HAP-1 (cell line): ENCODE results near the gene B4GALNT2.

ENCODE experiments used
- DNase-seq, 2 experiments: peaks; one replicate each; pipeline ENCODE4 v3.0.0-alpha.2; 2016 to 2020; ENCODE audit warnings: low spot score in 2 of 2
- H3K27me3 ChIP-seq: fragments of 250-450 bp; sonication (Bioruptor Pico); 2 replicates; pipeline ENCODE4 v1.5.1; 2020; ENCODE audit warnings: low read depth, mild to moderate bottlenecking, moderate library complexity
- H3K36me3 ChIP-seq: fragments of 250-450 bp; sonication (Bioruptor Pico); replicated peaks from 2 replicates; pipeline ENCODE4 v1.5.1; 2020; ENCODE audit warnings: mild to moderate bottlenecking
- H3K4me1 ChIP-seq: fragments of 250-450 bp; sonication (Bioruptor Pico); 2 replicates; pipeline ENCODE4 v1.5.1; 2020; ENCODE audit warnings: mild to moderate bottlenecking
- H3K4me3 ChIP-seq: fragments of 250-450 bp; sonication (Bioruptor Pico); 2 replicates; pipeline ENCODE4 v1.5.1; 2020; ENCODE audit warnings: mild to moderate bottlenecking, moderate library complexity
- H3K9me3 ChIP-seq: fragments of 250-450 bp; sonication (Bioruptor Pico); 2 replicates; pipeline ENCODE4 v1.5.1; 2020; ENCODE audit warnings: mild to moderate bottlenecking, moderate library complexity
- in situ Hi-C: fragments of 300-500 bp; cut with MboI; formaldehyde crosslinking; loops from 3 replicates; pipeline ENCODE4 v1.14.3; 2020; ENCODE audit warnings: low sequenced_read_pairs, inconsistent platforms, mixed read lengths

The B4GALNT2 gene

DNA sequence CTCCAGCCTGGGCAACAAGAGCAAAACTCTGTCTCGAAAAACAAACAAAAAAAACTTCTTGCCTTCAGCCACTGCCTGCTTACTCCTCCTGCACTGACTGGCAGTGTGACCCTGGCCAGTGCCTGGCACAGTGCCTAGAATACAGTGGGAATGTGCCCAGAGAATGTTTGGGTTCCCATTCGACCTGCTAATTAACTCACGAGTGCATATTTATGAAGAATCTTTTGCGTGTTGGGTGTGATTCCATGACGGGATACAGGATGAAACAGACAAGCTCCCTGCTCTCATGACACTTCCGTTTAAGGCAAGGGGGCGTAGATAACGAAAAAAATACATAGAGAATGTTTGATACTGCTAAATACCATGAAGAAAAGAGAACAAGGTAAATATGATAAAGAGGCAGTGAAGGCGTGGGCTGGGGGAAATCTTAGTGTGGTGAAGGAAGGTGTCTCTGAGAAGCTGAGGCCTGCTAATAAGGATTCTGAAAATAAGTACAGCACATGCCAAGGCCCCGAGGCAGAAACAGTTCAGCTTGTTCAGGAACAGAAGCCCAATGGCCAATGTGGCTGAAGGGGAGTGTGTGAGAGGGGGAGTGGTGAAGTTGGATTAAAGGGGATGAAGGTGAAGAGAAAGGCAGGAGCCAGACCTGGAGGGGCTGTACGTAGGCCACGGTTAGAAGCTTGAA, 82.2 kb downstream of the B4GALNT2 start:
- H3K36me3 ChIP-seq = no peaks in the 10 kb centered on the region
- no peak overlapping the region for H3K4me3 ChIP-seq
- no peak for DNase-seq
- H3K4me1 ChIP-seq = peaks cover 3% of the 10 kb centered on the region; the same call in 1 of the 2 replicates
- in situ Hi-C loops = no loop called here
- H3K27me3 ChIP-seq = no peaks in the 10 kb centered on the region; the same call in 1 of the 2 replicates
- H3K9me3 ChIP-seq = no peaks in the 10 kb centered on the region

DNA sequence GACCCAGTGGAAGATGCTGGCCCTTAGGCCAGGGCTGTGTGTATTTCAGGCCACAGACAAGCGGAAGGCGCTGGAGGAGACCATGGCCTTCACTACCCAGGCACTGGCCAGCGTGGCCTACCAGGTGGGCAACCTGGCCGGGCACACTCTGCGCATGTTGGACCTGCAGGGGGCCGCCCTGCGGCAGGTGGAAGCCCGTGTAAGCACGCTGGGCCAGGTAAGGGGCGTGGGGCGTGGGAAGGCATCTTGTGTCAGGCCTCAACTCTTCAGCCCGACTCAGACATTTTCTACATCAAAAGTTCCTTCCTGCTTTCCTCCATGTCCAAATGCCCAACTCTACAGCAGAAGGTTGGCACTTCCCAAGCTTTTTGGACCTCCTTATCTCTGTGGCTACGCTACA, 83.9 kb downstream of the B4GALNT2 start:
- Histone ChIP-seq H3K36me3 (no peaks in the 10 kb centered on the region), H3K4me1 (peaks cover 3% of the 10 kb centered on the region; the same call in 1 of the 2 replicates), H3K4me3 (no peak overlapping the region), H3K9me3 (no peaks in the 10 kb centered on the region), H3K27me3 (no peaks in the 10 kb centered on the region)
- in situ Hi-C loops = no loop called here
- DNase-seq = no peak

DNA sequence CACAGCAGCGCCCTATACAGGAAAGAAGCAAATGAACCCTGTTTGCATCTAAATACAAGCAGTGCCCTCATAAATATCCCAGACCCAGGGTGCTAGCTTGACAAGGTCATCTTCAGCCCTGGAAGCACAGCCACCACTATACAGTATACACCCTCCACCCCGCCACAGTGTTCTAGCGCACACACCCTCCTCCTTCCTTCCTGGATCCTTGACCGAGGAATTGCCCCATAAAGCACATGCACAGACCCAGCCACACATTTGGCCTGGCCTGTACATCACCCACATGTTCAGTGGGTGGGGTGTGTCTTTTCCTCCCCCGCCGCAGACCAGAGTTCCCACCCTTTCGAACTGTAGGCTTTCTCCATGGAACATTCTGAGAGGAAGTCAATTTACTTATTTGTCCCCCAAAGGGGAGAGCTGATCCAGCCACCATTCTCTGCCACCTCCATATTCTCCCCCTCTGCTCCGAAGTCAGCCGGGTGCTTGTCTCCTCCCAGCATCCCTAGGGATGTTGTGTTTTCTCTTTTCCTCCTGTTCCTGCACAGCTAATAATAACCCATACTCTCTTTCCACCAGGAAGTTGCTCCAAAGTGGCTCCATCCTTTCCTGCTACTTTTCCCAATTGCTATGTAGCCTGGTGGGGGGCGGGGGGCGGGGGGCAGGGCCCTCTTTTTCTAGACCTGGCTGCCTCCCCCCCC, 84.5 kb downstream of the B4GALNT2 start:
- H3K4me3 ChIP-seq = no peak overlapping the region

DNA sequence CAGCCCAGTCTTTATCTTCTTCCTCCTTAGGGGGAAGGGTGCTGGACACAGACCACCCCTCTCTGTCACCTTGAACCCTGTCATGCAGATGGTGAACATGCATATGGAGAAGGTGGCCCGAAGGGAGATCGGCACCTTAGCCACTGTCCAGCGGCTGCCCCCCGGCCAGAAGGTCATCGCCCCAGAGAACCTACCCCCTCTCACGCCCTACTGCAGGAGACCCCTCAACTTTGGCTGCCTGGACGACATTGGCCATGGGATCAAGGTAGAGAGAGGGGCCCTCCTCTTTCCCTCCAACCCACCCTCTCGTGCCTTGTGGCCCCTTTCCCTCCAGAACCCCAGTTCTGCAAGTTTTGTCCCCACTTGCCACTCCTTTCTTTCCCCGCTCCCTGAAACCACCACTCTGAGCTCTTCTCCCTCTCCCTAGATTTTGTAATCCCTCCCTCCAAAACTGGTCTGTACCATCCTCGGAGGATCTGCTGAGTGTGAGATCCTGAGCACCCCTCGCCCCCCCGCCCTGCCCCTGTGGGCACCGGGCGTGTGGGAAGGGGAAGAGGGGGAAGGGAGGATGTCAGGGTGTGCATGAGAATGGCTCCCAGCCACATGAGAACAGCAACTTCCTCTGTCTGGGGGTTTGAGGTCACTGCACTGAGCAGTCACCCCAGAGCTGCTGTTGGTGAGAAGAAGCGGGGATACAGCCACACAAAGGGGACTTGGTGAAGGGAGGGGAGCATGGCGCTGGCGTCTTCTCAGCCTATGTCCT, 85.3 kb downstream of the B4GALNT2 start:
- H3K27me3 ChIP-seq = no peaks in the 10 kb centered on the region
- in situ Hi-C loops = no loop called here

More for the DNA sequence above, 84.5 kb downstream of the B4GALNT2 start:
- Histone ChIP-seq H3K4me1 (peaks cover 3% of the 10 kb centered on the region; the same call in 1 of the 2 replicates), H3K36me3 (no peaks in the 10 kb centered on the region), H3K9me3 (no peaks in the 10 kb centered on the region), H3K27me3 (no peaks in the 10 kb centered on the region)
- in situ Hi-C loops = no loop called here
- peak in 1 of 2 experiments; percentile 30 for DNase-seq

DNA sequence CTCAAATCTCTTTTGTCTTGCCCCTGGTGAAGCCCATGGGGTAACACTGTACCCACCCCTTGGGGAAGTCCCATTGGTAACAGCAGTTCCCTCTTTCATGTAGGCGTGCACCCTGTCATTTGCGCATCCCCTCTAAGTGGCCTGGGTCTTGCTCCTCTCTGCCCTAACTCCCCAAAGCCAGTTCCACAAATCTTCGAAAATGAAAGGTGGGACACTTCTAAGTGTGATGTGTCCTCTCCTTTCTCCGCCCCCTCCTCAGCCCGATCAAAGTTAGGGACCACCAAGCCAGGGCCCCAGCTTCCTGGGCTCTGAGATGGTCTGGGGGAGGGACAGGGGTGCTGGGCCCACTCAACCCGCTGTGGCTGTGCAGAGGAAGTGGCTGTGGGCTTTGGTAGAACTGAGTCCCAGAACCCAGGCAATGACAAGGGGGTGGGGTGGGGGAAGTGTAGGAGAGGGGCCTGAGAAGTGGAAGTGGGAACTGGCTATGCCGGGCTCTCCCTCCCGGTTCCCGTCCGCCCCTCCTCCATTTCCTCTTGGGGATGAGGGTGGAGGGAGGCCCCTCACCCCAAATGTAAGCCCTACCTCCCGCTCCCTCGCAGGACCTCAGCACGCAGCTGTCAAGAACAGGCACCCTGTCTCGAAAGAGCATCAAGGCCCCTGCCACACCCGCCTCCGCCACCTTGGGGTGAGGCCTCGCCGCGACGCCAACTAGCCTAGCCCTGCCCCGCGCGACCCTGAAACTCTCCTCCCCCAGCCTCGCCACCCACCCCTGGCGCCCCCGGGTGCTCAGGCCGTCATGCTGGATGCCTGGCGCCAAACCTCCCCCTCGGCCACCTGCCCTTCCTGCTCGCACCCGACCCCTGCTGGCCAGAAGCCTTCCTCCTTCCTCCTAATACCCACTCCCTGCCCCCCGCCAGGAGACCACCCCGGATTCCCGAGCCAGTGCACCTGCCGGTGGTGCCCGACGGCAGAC, 86.7 kb downstream of the B4GALNT2 start:
- Histone ChIP-seq H3K9me3 (no peaks in the 10 kb centered on the region), H3K27me3 (no peaks in the 10 kb centered on the region), H3K36me3 (no peaks in the 10 kb centered on the region), H3K4me3 (no peak overlapping the region), H3K4me1 (peaks cover 3% of the 10 kb centered on the region; the same call in 1 of the 2 replicates)
- in situ Hi-C loops = no loop called here
- DNase-seq = peak in 1 of 2 experiments; percentile 66

More for the DNA sequence above, 85.3 kb downstream of the B4GALNT2 start:
- no peak for DNase-seq
- H3K36me3 ChIP-seq = no peaks in the 10 kb centered on the region
- peaks cover 3% of the 10 kb centered on the region; the same call in 1 of the 2 replicates for H3K4me1 ChIP-seq
- H3K4me3 ChIP-seq = no peak overlapping the region
- H3K9me3 ChIP-seq = no peaks in the 10 kb centered on the region

- Histone ChIP-seq H3K4me1 (peaks cover 3% of the 10 kb centered on the region; the same call in 1 of the 2 replicates), H3K4me3 (no peak overlapping the region), H3K36me3 (no peaks in the 10 kb centered on the region), H3K9me3 (no peaks in the 10 kb centered on the region), H3K27me3 (no peaks in the 10 kb centered on the region)
- DNase-seq = no peak
- in situ Hi-C loops = no loop called here
Observed at GRCh38 chr17:49219987-49220386, 87.4 kb downstream of the B4GALNT2 start.

DNA sequence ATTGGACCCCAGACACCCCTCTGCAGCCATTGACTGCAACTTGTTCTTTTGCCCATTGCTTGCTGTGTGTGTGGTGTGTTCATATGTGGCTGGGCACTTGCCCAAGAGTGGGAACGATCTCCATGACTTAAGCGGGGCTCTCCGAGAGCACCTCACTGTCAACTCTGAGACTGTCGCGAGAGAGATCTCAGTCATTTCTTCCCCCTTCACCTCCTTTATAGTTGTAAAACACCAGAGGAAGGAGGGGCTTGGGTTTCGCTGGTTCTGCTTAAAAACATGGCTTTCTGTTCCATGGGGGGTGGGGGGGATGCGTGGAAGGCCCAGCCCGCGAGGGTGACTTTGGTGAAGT, 90.6 kb downstream of the B4GALNT2 start:
- DNase-seq = no peak
- in situ Hi-C loops = no loop called here
- no peaks in the 10 kb centered on the region for H3K27me3 ChIP-seq
- H3K9me3 ChIP-seq = no peaks in the 10 kb centered on the region
- H3K36me3 ChIP-seq = no peaks in the 10 kb centered on the region
- no peaks in the 10 kb centered on the region for H3K4me1 ChIP-seq
- H3K4me3 ChIP-seq = no peak overlapping the region

GRCh38 chr17:49223517-49224197, 91.1 kb downstream of the B4GALNT2 start:
- no peaks in the 10 kb centered on the region for H3K9me3 ChIP-seq
- H3K4me1 ChIP-seq = no peaks in the 10 kb centered on the region
- no peak overlapping the region for H3K4me3 ChIP-seq
- H3K27me3 ChIP-seq = no peaks in the 10 kb centered on the region
- H3K36me3 ChIP-seq = no peaks in the 10 kb centered on the region
- in situ Hi-C loops = no loop called here
- DNase-seq = peak; percentile 18 to 82

DNA sequence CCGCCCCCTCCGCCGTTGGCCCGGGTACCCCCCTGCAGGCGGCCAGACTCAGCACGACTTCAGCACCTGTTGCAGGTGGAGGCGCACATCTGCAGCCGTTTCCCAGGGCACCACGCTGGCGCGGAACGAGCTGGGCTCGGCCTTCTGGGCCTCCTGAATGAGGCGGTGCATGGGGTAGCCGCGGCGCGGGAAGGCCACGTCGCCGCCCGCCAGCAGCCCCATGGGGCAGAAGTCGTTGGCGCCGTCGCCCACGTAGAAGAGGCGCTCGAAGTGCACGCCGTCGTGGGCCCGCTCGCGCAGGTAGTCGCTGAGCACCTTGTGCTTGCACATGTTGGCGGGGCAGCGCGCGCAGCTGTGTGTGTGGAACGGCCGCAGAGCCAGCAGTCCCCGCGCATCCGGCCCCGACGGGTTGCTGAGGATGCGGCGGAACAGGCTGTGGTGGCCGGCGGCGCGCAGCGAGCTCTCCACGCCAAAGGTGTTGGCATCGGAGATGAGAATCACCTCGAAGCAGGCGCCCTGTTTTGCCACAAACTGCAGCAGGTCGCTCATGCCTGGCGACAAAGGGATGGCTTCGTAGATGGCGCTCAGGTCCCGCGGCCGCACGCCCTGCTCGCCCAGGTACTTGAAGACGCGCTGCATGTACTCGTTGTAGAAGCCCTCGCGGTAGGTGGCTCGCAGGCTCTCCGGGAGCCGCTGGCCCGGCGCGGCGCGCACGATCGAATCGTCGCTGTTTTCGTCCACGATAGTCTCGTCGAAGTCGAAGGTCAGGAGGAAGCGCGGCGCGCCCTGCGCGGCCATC, 91.8 kb downstream of the B4GALNT2 start:
- in situ Hi-C loops = no loop called here
- Histone ChIP-seq H3K27me3 (no peaks in the 10 kb centered on the region), H3K4me3 (no peak overlapping the region), H3K4me1 (no peaks in the 10 kb centered on the region), H3K36me3 (no peaks in the 10 kb centered on the region), H3K9me3 (no peaks in the 10 kb centered on the region)
- DNase-seq = no peak

GRCh38 chr17:49224997-49225337, 92.4 kb downstream of the B4GALNT2 start:
- no peaks in the 10 kb centered on the region for H3K27me3 ChIP-seq
- H3K4me1 ChIP-seq = no peaks in the 10 kb centered on the region
- no peaks in the 10 kb centered on the region for H3K36me3 ChIP-seq
- H3K4me3 ChIP-seq = no peak overlapping the region
- in situ Hi-C loops = no loop called here
- DNase-seq = no peak
- no peaks in the 10 kb centered on the region for H3K9me3 ChIP-seq

- H3K27me3 ChIP-seq = no peaks in the 10 kb centered on the region
- in situ Hi-C loops = no loop called here
Observed at GRCh38 chr17:49225554-49226236, 93.1 kb downstream of the B4GALNT2 start.

More at GRCh38 chr17:49225554-49226236, 93.1 kb downstream of the B4GALNT2 start:
- Histone ChIP-seq H3K4me3 (no peak overlapping the region), H3K36me3 (no peaks in the 10 kb centered on the region), H3K9me3 (no peaks in the 10 kb centered on the region), H3K4me1 (no peaks in the 10 kb centered on the region)
- no peak for DNase-seq
